ENCODE data around the gene TPK1.

- no peak for TF ChIP-seq EZH2 (IDR thresholded peaks at IDR 0.05)
- TF ChIP-seq POLR2AphosphoS5 (IDR thresholded peaks at IDR 0.05; ENCODE audit: borderline replicate concordance, low read depth, low read length): no peak
- TF ChIP-seq FOXP2 (optimal IDR thresholded peaks at IDR 0.05; ENCODE audit: control extremely low read depth, extremely low read length, insufficient read depth): no peak
Observed at GRCh38 chr7:144534655-144535395, 301.0 kb downstream of the TPK1 start.
